HG02610 (cell line): ENCODE results near the gene TPM2.

Experiments used
- ATAC-seq: cut with Tn5 transposase; IDR thresholded peaks from one replicate; pipeline ENCODE4 v1.9.1; 2021; ENCODE audit warnings: mild to moderate bottlenecking, moderate library complexity; ENCODE audit not compliant: unreplicated experiment

Gene TPM2

DNA sequence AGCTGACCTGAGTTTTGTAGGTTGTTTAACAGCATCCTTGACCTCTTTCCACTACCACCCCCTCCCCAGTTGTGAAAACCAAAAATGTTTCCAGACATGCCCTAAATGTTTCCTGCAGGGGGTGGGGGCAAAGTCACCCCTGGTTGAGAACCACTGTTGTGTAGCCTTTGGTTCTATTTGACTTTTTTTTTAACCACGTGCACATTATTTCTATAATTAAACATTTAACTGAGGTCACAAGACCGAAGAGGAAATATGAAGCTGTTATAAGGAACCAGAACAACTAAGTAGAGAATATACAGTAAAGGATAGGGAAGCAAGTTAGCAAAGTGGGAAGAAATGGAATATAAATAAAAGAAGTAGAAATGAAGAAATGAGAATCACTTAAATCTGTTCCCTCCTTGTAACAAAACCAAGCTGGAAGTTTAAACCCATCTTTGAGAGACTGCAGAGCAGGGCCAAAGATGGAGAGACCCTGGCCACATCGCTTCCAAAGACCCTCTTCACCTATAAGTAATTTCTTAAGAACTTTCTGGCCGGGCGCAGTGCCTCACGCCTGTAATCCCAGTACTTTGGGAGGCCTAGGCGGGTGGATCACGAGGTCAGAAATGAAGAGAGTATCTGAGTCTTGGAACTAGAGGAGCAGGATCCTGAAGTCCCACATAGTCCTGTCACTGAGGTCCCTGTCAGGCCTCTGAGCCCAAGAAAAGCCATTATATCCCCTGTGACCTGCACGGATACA, 53.4 kb downstream of the TPM2 start:
- ATAC-seq = no peak

DNA sequence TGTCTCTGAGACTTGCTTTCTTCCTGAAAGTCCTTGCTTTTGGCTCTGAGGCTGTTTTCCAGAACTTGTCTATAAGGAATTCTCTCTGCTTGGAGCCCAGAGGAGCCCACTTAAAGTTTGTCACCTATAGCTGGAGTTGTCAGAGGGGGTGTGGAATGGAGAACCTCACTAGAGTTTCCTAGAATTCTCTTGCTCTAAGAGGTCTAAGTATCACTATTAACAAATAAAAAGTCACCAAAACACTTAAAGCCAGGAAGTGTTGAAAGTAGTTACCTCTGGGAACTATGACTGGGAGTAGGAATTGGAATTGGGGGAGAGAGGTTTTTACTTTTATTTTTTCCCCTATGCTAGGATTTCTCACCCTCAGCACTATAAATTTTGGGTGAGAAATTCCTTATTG, 54.0 kb downstream of the TPM2 start:
- ATAC-seq = no peak
